GM12872 (cell line): ENCODE measurements around the gene GNAI3.

Experiments used
- TF ChIP-seq, protein P1 (sequence below): IDR thresholded peaks from 3 replicates; pipeline ENCODE4 v1.5.1; 2011; ENCODE audit warnings: low read depth, mild to moderate bottlenecking, low read length, moderate library complexity; ENCODE audit not compliant: insufficient read depth

Gene GNAI3

DNA sequence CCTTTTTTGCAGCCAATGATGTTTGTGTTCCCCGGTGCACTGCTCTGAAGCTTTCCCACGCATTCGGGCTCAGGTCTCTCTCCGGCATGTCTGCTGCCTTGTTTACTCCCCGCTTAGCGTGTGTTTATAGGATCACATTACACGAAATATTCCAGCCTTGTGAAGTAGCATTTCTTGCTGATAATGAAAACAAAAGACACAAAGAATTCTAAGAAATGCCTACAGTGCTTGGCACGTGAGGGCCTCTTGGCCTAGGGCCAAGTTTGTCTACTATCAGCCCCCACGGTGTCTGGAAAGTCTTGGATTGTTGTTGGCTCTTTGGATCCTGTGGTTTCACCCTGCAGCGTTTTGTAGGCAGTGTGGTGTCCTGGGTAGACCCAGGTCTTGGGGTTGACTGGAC lies 96.3 kb downstream of the GNAI3 start:
- TF ChIP-seq, protein P1, sequence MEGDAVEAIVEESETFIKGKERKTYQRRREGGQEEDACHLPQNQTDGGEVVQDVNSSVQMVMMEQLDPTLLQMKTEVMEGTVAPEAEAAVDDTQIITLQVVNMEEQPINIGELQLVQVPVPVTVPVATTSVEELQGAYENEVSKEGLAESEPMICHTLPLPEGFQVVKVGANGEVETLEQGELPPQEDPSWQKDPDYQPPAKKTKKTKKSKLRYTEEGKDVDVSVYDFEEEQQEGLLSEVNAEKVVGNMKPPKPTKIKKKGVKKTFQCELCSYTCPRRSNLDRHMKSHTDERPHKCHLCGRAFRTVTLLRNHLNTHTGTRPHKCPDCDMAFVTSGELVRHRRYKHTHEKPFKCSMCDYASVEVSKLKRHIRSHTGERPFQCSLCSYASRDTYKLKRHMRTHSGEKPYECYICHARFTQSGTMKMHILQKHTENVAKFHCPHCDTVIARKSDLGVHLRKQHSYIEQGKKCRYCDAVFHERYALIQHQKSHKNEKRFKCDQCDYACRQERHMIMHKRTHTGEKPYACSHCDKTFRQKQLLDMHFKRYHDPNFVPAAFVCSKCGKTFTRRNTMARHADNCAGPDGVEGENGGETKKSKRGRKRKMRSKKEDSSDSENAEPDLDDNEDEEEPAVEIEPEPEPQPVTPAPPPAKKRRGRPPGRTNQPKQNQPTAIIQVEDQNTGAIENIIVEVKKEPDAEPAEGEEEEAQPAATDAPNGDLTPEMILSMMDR = no peak

DNA sequence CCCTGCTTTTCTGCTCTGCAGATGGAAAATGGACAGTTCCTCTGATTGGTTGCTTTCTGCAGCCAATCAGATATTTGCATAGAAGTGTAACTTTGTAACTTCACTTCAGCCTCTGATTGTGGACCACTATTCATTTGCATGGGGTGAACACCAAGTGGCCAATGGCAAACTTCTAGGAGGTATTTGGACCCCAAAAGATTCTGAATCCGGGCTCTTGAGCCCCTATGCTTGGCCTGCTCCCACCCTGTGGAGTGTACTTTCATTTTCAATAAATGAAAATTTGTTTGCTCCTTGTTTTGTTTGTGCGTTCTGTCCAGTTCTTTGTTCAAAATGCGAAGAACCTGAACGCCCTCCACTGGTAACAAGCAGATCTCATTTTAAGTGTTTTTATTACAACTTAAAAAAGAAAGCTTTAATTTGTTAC lies 101.1 kb downstream of the GNAI3 start:
- TF ChIP-seq, protein P1 = peak; percentile 18; the same call in 1 of the 3 replicates

DNA sequence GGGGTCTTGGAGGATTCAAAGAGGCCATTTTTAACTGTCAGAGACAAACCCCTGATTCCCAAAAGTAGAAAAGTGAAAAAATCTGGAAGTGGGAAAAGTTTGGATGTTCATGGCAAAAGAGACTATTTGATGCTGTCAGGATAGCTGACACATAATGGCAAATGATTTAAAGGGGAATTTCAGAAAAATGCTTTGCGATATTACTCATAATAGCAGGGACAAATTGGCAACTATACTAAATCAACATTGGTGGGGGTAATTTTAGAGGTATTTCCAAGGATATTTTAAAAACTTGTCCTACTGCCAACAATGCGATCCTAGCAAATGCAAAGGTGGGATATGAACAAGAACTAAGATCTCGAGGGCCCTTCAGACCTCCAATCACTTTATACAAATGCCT lies 102.2 kb downstream of the GNAI3 start:
- TF ChIP-seq, protein P1 = no peak

DNA sequence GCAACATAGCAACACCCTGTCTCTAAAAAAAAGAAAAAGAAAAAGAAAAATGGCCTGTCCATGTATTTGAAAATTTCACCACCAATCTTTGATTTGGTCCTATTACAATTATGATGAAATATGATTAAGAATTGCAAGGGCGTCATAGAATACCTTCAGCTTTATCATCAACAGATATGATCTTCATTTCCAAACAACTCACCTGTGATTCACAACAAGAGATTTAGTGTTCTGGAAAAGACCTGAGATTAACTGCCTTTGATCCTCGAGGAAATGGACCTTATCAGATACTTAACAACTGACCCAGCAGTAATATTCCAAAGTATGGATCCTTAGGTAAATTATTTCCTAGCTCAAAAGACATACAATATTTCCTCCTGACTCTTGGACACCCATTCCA lies 104.0 kb downstream of the GNAI3 start:
- TF ChIP-seq, protein P1 = no peak

DNA sequence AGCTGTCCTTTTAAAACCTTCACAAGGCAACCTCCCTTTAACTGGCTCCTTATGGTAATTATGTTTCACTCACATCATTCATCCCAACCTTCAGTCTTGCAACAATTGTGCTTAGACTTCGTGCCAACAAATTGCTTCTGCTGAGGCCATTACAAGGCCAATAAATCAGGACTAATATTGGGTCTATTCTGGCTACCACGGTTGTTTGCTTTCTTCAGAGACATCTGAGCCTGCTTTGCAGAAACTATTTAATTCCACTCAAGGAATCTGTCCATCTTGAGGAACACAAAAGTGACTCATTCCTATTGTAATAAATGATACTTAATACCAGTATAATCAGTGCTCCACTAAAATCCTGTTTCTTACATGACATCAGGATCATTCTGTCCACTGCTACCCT lies 104.9 kb downstream of the GNAI3 start:
- TF ChIP-seq, protein P1 = no peak

DNA sequence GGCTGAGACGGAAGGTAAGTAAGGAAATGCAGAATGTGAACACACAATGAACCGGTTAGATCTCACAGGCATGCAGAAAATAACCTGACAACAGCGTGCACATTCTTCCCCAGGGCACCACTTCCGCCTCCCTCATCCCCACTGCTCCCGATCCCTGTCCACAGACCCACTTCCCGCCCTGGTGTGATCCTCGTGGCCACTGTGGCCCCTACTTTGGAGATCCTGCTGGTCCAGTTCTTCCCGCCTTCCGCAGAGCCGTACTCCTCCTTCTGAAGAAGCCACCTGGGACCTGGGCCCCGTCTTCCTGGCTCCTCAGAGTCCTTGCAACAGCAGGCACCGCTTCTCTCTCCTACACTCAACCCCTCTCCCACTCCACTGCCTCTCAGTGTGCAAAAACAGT lies 106.1 kb downstream of the GNAI3 start:
- TF ChIP-seq, protein P1 = no peak

DNA sequence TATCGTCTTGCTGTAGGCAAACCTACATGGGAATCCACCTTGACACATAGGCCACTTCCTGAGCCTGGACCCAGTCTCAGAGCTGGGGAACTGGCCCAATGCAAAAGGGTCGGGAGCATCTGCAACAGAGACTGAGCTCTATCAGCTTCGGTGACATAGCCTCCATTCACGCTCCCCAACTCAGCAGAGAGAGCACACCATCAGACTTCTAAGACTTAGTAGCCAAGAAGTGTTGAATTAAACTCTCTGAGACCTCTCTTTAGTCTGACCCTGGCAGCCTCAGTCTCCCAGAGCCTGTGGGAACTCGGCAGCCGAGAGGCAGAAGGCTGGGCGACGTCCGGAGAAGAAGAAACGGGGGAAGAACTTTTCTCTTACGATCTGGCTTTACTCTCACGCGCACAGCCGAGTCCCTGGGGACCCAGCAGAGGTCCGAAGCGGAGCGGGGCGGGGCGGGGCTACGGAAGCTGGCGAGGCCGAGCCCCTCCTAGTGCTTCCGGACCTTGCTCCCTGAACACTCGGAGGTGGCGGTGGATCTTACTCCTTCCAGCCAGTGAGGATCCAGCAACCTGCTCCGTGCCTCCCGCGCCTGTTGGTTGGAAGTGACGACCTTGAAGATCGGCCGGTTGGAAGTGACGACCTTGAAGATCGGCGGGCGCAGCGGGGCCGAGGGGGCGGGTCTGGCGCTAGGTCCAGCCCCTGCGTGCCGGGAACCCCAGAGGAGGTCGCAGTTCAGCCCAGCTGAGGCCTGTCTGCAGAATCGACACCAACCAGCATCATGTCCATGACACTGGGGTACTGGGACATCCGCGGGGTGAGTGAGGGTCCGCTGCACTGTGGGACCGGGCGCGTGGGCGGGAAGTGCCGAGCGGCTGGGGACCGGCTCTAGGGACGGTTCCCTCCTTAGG lies 107.5 kb downstream of the GNAI3 start, which contains the start of gene GSTM4:
TSS of gene GSTM4 (plus strand) at position 485 of the 905 bp plus-strand sequence. CDS start at position 776, 291 bp downstream.
- TF ChIP-seq, protein P1 = no peak
